Stimulated activated CD8-positive, alpha-beta memory T cell treated with anti-CD3 and anti-CD28 coated beads, Interleukin-2, amount 100 ng/mL, for 1 hour (primary cell): ENCODE measurements around the gene DPP7.

Experiments
- DNase-seq, 2 donors: peaks; one replicate each; pipeline ENCODE4 v3.0.0-alpha.2; 2020; ENCODE audit warnings: low read depth in 2 of 2

DPP7 gene

DNA sequence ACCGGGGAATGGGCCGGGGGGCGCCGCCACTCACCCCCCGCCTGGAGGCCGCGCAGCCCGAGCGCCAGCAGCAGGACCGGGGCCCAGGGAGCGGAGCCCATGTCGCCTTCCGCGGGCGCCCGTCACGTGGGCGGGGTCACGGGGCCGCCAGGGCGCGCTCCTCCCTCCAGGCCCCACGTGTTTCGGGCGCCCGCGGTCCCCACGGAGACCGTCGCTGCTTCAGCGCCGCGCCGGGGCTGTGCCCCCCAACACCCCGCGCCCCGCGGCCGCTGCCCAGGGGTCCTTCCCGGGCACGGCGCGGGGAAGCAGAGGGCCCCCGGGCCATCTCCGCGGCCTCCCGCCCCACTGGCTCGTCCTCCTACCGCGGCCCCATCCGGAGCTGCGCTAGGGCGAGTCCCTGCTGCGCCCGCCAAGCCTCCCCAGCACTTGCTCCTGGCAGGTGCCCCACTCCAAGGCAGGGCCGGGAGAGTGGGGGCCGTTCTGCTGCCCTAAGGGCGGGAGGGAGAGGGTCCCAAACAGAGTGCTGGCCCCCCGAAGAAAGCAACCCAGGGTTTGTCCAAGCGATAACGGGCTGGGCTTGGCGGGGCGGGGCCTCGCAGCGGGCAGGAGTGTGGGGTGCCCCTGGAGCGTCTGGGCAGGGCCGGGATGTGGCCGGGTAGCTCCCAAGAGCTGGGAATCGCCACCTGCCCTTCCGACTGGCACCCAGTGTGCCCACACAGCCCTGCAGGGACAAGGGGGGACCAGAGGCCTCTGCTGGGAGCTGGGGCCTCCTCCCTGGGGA lies at the start of gene DPP7:
Gene DPP7, minus strand, starts transcription at position 121 of the 781 bp plus-strand sequence. Its CDS starts 20 bp downstream, at position 101.
- DNase-seq, result peak; percentile 58 to 60

- no peak for DNase-seq
Measured at GRCh38 chr9:137163805-137164204, 49.3 kb upstream of the DPP7 start.

DNA sequence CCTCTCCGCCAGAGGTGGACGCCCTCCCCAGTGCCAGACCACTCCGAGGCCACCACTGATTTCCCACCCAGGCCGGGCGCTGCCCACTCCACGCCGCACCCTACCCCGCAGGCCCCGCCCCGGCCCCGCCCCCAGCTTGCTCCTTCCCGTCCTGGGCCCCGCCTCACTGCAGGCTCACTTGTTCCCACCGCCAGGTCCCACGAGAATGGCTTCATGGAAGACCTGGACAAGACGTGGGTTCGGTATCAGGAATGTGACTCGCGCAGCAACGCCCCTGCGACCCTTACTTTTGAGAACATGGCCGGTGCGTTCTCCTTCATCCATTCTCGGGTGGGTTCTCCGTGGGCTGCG lies 48.8 kb upstream of the DPP7 start:
- DNase-seq, result no peak

DNA sequence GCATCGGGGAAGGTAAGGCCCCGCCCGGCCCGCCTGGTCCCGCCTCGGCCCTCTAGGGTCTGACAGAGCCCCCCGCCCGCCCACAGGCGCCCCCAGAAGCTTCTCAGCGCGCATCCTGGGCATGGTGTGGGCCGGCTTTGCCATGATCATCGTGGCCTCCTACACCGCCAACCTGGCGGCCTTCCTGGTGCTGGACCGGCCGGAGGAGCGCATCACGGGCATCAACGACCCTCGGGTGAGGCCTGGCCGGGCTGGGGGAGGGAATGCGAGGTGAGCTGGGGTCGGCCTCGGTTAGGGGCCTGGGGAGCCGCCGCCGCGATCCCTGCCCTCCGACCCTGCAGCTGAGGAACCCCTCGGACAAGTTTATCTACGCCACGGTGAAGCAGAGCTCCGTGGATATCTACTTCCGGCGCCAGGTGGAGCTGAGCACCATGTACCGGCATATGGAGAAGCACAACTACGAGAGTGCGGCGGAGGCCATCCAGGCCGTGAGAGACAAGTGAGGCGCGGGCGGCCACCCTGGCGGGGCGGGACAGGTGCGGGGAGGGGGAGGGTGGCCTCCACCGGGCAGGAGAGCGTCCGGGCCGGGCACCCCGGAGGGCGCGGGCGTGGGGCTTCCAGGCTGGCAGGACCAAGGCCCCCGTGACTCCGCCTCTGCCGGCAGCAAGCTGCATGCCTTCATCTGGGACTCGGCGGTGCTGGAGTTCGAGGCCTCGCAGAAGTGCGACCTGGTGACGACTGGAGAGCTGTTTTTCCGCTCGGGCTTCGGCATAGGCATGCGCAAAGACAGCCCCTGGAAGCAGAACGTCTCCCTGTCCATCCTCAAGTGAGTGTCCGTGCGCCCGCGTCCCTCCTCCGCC lies 48.2 kb upstream of the DPP7 start:
- DNase-seq, result no peak

GRCh38 chr9:137161558-137162486 lies 47.3 kb upstream of the DPP7 start:
- no peak for DNase-seq

DNA sequence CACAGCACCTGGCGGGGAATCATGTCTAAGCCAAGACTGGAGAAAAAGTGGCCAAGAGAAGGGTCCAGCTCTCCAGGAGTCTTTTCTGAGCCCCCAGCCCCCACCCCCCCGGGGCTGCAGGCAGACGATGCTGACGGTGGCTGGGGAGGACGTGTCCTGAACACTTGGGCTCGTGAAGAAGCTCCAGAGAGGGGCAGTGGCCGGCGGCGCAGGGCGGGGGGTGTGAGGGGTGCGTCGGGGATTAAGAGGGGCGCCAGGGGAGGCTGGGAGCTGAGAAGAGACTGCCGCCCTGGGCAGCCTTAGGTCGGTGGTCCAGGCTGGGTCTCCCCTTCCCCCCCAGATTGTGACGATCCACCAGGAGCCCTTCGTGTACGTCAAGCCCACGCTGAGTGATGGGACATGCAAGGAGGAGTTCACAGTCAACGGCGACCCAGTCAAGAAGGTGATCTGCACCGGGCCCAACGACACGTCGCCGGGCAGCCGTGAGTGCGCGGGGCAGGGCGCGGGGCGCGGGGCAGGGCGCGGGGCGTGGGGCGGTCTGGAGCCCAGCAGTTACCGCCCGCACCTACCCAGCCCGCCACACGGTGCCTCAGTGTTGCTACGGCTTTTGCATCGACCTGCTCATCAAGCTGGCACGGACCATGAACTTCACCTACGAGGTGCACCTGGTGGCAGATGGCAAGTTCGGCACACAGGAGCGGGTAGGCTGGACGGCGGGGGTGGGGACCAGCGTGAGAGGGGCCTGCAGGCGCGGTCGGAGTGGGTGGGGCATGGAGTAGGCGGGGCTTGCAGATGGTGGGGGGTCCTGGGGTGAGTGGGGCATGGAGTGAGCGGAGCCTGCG lies 46.4 kb upstream of the DPP7 start:
- no peak for DNase-seq

DNA sequence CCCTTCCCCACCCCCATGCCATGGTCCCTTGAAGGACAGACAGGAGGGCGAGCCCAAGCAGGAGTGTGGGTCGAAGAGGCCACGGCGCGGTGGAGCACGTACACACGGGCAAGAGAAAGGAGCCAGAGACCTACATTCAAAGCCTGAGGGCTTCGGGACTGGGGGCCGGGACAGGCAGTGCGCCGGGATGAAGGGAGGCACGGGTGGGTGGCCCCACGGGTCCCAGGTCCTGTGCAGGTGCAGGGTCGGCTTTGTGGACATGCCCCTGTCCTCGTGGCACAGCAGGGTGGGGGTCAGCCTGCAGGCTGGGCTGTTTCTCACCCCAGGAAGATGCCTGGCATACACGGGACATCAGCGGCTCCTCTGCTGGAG lies 45.5 kb upstream of the DPP7 start:
- DNase-seq, result no peak

GRCh38 chr9:137159105-137160053 lies 44.8 kb upstream of the DPP7 start:
- no peak for DNase-seq

DNA sequence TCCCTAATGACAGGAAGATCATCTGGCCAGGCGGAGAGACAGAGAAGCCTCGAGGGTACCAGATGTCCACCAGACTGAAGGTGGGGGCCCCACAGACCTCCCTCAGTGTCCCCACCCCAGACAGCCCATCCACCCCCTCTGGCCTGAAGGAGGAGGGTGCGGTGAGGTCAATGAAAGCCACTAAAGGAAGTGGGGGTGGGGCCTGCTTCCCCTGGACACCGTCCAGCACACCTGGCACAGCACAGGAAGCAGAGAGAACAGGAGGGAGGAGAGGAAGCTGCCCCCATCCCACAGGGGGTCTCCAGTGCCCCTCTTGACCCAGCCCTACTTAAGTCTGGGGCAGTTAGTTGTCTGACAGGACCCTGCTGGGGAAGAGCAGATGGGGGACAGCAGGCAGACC lies 44.1 kb upstream of the DPP7 start:
- DNase-seq, result no peak

DNA sequence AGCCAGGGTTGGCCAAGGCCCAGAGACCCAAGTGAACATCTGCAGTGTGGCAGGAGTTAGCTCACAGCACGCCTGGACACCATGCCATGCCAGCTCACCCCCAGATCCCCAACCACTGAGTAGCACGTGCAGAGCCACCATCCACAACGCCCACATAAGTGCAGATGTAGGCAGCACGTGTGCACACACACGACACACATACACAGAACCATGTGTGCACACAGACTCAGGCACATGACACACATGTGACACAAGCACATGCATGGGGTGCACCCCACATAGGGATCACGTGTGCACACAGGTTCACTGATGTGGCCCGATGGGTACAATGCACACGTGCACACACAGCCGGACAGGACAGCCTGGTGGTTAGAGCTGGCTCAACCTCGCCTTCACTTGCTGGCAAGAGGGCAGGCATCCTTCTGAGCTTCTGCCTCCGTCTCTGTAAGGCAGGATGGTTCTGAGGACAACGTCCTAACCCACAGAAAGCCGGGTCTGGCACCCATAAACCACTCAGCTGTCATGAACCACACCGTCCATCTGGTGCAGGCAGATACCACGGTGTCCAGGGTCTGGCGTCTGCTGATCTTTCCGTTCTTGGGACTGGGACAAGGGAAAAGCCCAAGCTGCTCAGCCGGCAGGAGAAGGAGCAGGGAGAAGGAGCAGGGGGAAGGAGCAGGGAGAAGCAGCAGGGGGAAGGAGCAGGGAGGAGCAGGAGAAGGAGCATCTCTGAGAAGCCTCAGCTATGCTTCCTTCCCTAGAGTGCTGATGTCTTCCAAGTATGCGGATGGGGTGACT lies 43.3 kb upstream of the DPP7 start:
- DNase-seq, result no peak

GRCh38 chr9:137156567-137157375 lies 42.2 kb upstream of the DPP7 start:
- DNase-seq, result peak; percentile 14 to 37

DNA sequence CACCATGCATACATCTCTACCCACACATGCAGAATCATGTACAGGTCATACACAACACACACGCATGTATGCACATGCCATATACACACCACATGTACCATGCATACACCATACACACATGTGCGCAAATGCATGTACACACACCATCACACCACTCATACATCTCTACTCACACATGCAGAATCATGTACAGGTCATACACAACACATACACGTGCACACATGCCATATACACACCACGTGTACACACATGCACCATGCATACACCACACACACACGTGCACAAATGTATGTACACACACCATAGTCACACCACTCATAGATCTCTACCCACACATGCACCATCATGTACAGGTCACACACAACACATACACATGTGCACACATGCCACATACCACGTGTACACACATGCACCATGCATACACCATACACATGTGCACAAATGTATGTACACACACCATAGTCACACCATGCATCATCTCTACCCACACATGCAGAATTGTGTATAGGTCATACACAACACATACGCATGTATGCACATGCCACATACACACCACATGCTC lies 38.4 kb upstream of the DPP7 start:
- no peak for DNase-seq

- DNase-seq, result no peak
Measured at GRCh38 chr9:137150617-137151457, 36.3 kb upstream of the DPP7 start.

GRCh38 chr9:137149942-137150616 lies 35.5 kb upstream of the DPP7 start:
- no peak for DNase-seq

GRCh38 chr9:137149363-137149762 lies 34.8 kb upstream of the DPP7 start:
- DNase-seq, result no peak

GRCh38 chr9:137148661-137149060 lies 34.1 kb upstream of the DPP7 start:
- no peak for DNase-seq
